AG09309 (cell line): ENCODE data around the gene RPL22L1.

ENCODE experiments used
- DNase-seq: peaks from one replicate; pipeline ENCODE4 v3.0.0-alpha.2; 2010; ENCODE audit warnings: low read depth
- H3K4me3 ChIP-seq: 2 replicates; pipeline ENCODE4 v1.5.1; 2011; ENCODE audit warnings: mild to moderate bottlenecking, low read depth, low read length, moderate library complexity; ENCODE audit not compliant: control insufficient read depth
- TF ChIP-seq, protein P1 (sequence below): IDR thresholded peaks from 2 replicates; pipeline ENCODE4 v1.5.1; 2011; ENCODE audit warnings: mild to moderate bottlenecking, low read depth, low read length, inconsistent platforms; ENCODE audit not compliant: insufficient read depth, control insufficient read depth; ENCODE audit errors: missing control alignments

RPL22L1 gene

DNA sequence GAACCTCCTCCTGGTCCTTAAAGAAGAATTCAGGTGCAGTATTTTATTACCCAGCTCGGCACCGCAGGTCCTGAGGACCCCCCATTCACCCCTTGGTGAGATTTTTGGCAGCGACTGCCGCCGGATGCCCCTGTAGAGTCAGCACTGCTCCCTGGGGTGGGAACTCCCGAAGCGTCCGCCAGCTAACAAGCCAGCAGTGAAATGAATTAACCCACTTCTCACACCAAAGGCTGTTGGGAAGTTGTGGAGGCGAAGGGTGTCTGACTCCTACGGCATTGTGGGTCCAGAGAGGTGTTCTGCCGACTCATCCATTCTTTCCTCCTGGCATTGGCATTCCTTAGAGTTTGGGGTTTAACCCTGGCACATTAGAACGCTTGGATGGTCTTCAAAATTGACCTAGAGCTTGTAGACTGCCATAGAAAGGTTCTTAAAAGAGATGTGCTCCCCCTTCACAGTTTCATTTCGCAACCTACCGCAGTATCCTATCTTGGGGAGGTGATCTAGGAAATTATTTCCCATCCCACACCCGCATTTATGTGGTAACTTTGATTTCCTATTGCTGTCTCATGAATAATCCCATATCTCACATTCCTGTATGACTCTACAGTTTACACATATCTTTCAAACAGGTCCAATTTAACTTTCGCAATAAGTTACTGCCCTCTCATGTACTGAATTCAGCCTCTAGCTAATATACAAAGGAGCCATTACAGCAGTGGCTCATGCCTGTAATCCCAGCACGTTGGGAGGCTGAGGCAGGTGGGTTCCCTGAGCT is 39.3 kb upstream of the RPL22L1 start:
- H3K4me3 ChIP-seq = no peak overlapping the region
- TF ChIP-seq, protein P1, sequence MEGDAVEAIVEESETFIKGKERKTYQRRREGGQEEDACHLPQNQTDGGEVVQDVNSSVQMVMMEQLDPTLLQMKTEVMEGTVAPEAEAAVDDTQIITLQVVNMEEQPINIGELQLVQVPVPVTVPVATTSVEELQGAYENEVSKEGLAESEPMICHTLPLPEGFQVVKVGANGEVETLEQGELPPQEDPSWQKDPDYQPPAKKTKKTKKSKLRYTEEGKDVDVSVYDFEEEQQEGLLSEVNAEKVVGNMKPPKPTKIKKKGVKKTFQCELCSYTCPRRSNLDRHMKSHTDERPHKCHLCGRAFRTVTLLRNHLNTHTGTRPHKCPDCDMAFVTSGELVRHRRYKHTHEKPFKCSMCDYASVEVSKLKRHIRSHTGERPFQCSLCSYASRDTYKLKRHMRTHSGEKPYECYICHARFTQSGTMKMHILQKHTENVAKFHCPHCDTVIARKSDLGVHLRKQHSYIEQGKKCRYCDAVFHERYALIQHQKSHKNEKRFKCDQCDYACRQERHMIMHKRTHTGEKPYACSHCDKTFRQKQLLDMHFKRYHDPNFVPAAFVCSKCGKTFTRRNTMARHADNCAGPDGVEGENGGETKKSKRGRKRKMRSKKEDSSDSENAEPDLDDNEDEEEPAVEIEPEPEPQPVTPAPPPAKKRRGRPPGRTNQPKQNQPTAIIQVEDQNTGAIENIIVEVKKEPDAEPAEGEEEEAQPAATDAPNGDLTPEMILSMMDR = no peak
- peak; percentile 92 for DNase-seq

DNA sequence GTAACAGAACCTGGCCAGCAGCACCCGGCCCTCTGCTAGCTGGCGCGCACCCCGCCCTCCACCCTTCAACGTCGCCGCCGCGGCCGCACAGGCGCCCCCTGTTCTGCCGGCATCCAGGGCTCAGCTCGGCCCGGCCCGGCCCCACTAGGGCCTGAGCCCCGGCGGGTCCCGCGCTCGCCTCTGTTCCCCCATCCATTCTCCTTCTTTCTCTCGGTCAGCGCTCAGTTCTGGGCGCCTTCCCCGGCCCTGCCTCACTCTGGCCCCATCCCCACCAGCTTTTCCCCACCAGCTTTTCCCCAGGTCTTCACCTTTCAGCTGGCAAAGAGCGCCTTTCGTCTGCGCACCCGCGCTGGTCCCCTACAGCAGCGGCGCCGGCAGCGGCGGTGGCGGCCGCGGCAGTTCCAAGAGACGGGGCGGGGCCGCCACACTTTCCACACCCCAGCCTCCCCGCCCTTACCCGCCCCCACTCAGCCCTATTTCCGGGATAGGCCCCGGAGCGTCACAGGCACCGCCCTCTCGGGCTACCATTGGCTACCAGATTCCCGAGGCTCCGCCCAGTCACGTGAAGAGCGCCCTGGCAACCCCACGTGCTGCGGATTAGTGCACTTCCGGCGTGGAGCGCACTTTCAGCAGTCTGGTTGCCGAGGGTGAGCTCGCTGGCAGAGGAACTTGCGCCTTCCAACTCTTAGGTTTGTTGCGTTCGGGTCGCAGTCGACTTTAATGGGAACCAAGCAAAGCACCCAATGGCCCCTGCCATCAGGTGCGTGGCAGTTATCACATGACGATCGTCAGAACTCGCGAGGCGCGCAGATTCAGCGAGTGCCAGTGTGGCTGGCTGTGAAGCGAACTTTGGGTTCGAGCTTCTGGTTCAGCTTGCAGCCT is 38.5 kb upstream of the RPL22L1 start, which contains the start of gene EIF5A2:
Gene EIF5A2 (minus strand): TSS at position 403 of the 882 bp plus-strand sequence. CDS start 831 bp downstream, outside the sequence.
- TF ChIP-seq, protein P1 = no peak
- DNase-seq = peak; percentile 72
- H3K4me3 ChIP-seq = peak within 1 kb of the TSS; percentile 88

DNA sequence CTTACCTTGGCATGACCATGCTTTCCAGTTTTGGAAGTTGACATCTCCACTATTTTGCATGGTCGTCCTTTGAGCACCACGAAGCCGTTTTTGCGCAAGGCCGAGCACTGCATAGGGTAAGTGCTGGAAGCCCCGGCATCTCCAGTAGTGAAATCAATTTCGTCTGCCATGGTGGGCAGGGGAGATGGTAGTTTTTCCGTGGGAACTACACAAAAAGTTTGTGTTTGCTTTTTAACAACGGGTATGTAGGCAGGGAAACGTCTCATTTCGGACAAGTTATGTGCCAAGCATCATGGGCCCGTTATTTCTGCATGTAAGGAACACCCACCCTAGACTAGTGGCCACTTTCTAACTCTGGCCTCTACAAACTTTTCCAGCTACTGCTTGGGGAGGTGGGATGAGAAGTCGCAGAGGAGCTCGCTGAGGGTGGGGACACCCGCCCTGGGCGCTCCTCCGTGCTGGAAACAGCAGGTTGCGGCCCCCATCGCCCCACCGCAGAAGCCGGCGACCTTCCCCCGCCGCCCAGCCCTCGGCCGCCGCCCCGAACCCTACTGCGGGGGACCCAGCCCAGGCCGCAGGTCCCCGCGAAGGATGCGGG is 37.7 kb upstream of the RPL22L1 start:
- no peak for DNase-seq
- H3K4me3 ChIP-seq = peak overlapping the region; percentile 88
- TF ChIP-seq, protein P1 = no peak

DNA sequence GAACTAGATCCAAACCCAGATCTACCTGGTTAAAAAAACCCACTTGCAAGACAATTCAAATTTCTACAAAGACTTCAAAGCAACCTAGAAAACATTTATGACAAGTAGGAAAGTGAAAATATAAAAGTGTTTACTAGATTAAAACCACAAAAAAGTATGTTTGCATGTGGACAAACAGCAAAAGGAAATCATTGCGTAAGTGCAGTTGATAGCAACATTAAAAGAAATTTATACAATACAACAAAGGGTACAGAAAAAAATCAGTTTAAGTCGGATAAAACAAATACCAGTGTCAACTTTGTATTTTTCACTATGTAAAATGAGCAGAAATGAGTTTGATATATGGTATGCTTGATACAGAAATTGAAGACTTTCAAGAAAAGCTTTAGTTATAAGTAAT is 35.9 kb upstream of the RPL22L1 start:
- TF ChIP-seq, protein P1 = no peak
- DNase-seq = no peak
- no peak overlapping the region for H3K4me3 ChIP-seq

DNA sequence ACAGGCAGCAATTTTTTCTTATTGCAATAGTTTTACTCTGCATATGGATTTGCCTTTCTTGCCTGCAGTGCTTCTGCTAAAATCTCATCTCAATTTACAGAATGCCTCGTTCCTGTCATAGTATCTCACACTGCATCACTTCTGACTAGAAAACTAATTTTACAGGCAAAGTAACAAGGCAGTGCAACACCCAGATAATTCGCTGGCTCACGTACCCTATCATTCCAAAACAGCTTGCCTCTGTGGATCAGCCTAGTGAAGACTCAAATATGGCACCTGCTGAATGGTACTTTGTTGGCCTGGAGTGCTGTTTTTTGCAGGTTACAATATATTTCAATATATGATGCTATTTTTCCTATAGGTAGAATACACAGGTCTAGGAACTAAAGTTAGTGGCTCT is 33.1 kb upstream of the RPL22L1 start:
- DNase-seq = no peak
- TF ChIP-seq, protein P1 = no peak
- no peak overlapping the region for H3K4me3 ChIP-seq

DNA sequence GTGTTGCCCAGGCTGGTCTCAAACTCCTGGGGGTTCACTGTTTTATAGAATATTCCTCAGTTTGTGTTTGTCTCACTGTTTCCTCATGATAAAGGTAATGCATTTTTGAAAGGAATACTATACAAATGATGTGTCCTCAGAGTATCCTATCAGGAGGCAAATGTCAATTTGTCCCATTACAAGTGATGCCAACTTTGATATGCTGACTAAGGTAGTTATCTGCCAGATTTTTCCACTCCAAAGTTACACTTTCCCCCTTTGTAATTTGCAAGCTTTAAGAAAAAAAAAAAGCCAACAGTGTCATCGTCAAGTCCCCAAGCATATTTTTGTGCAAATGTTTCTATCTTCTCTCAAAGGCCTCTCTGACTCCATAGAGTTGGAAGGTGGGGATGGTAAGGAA is 29.5 kb upstream of the RPL22L1 start:
- no peak for DNase-seq
- H3K4me3 ChIP-seq = no peak overlapping the region
- TF ChIP-seq, protein P1 = no peak
